NCI-H2081 treated with DMSO at 0.1 percent for 48 hours (cell line): ENCODE results near the gene UBE2E2.

Source experiments
- DNase-seq: peaks from one replicate; lab custom pipeline; 2025; lab: John Stamatoyannopoulos, UW

UBE2E2 gene

GRCh38 chr3:23620638-23621015 is 417.5 kb downstream of the UBE2E2 start:
- no peak for DNase-seq

DNA sequence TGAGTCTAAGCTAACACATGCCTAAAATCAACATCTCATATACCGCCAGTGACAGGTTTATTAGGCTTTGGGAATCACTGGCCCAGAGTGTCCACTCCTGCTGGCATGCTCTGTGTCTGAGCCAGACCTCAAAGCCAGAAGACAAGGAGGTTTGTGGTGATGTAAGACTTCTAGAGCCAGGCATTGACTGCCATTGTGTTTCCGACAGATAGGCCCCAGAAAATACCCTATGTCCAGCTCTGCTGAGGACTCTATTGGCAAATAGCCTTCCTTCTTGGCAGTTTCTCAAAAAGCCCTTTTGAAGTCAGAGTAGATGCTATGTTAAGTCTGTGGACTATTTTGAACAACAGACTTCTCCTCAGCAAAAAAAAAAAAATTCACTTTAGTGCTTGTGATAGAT is 420.7 kb downstream of the UBE2E2 start:
- DNase-seq: no peak

DNA sequence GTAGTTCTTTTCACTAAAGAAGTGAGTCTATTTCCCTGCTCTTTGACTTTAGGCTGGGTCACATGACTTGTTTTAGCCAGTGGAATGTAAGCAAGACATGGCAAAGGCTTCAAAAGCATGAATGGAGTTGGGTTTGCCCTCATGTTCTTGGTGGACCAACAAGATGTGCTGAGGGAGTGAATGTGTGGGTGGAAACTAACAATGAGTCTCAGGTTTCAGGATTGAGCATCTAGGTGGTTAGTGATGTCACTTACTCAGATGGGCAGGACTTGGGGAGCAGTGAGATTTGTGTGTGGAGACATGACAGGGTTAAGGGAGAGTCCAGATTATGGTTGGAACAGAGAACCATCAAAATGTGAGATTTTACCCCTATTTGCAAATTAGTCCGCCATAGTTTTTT is 421.2 kb downstream of the UBE2E2 start:
- DNase-seq: no peak

DNA sequence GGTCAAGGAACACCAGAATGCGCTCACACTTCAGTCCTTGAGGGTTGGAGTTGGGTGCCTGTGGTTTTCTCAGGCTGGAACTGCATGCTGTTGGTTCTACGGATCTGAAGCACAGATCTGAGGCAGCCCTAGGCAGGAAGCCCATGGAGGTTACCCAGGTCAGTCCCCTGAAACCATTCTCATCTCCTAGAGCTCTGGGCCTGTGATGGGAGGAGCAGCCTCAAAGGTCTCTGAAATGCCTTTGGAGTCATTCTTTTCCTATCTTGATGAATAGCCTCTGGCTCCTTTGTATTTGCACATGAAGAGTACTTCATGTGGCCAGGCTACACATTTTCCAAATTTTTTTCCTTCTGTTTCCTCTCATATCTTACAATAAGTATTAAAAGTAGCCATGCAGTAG is 423.3 kb downstream of the UBE2E2 start:
- DNase-seq: no peak

DNA sequence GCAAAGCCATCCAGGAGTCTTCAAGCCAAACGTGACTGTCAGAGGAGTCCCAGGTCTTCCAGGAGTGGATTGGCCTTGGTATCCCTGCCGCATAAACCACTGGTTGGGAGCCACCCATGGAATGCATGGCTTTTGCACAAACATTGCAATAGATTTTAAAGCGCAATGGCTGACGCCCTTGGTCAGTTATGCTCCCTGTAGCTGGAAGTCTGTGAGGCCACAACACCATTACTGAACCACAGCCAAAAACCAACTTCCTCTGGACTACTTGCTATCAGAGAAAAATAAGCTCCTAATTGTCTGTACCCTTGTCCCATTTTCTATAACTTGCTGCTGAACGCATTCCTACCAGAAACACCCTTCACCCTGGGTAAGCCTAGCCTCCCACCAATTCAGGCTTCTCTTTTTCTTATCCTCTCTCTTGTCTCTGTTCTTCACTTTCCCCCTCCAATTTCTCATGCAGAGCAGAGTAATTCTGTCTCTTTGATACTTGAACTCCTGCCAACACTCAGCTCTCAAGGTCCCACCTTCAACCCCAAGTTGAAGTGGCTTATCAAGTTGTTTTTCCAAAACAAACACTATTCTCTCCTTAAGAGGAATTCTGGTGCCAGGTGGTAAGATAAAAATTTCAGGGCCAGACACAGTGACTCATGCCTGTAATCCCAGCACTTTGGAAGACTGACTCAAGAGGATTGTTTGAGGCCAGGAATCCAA is 426.2 kb downstream of the UBE2E2 start:
- DNase-seq: no peak

DNA sequence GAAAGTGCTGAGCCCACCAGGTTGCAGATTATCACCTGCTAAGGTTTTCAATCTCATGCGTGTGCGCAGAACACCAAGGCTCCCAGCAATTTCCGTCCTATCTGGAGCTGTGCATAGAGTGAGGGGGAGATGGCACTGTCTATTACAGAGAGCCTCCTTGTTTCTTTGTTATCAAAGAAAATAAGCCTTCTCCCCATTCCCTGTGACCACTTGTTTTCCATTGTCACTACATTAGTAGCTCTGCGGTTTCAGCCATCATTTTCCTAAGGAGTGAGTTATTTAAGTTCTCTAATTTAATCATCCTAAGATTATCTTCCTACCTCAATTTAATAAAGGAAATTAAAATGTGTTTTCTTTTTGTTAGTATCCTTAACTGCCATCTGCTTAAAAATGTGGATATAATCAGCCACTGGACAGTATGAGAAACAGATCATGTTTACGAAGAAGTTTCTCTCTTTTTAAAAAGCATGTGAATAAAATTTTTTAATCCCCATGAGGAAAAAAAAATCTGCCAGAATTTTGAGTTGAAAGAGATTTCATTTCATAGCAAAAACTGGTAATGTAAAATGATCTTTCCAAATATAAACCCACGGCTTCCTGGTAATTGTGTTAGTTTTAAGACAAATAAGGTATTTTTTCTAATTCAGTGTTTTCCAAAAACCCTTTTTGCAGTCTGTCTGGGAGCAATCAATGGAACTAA is 430.3 kb downstream of the UBE2E2 start:
- no peak for DNase-seq

DNA sequence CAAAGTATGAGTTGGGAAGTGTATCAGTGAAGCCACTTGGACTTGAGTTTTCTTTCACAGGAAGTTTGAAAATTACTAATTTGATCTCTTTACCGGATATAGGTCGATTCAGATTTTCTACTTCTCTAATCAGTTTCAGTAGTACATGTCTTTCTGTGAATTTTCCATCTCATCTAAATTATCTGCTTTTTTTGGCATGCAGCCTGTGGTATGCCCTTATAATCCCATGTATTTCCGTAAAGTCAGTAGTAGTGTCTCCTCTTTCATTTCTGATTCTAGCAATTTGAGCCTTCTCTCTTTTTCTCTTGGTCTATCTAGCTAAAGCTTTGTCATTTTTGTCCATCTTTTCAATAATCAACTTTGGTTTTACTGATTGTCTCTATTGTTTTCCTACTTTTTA is 434.2 kb downstream of the UBE2E2 start:
- DNase-seq: no peak

DNA sequence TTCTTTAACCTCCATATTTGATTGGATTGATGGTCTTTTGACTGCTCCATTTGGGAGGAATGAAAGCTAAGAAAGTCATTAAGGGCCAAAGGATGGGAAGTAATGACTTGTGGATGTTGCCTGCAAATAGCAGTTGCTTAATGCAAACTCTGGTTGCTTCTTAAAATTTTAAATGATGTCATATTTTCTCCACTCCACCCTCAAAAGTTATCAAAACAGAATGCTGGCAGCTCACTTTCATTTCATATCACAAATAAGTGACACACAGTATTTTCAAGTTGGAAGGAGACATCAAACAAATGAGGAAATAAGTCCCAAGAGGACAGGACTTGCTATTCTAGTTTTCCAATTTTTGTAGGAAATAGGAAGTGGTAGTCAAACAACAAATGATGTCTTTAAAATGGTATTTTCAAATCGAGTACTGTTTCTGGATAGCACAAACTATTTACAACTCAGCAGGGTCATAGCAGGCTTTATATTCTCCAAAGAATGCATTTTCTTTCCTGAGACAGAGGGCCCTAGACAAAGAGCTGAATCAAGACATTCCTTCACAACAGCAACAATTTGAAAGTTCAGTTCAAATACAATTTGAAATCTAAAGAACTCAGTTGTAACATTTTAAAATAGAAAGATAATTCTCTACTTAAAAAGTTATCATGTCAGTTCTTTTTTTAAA is 437.5 kb downstream of the UBE2E2 start:
- DNase-seq: no peak
